GM12878 (cell line): ENCODE results near the gene ASB9. TPM values are rescaled to one million over a fixed set of nuclear protein-coding genes. Genes with fewer than 3 reads are reported as not detected.

Experiments
- ATAC-seq: fragments of 200-7000 bp; cut with Tn5 transposase; 3 replicates; pipeline ENCODE4 v1.9.1; 2020; ENCODE audit warnings: mild to moderate bottlenecking, moderate library complexity
- BruUV-seq: library from RNA; stranded (reverse); fragments of 400-500 nt; replicated peaks from 2 replicates; lab custom pipeline; 2021; lab: Mats Ljungman, UMichigan
- CTCF ChIA-PET: fragments of 300-600 bp; sonication (Branson Sonifier 250); formaldehyde crosslinking; extraction: SDS; loops from one replicate; lab custom pipeline; 2021; ENCODE audit warnings: inconsistent platforms; lab: Yijun Ruan, JAX
- POLR2A ChIA-PET: fragments of 350-600 bp; formaldehyde crosslinking; extraction: SDS; loops from one replicate; lab custom pipeline; 2021; ENCODE audit warnings: inconsistent platforms; lab: Charles Lee
- RAD21 ChIA-PET: fragments of 300-600 bp; sonication (Branson Sonifier 250); formaldehyde crosslinking; loops from one replicate; lab custom pipeline; 2023; ENCODE audit warnings: antibody characterized with exemption; ENCODE audit not compliant: unreplicated experiment; lab: Charles Lee
- SMC1A ChIA-PET: fragments of 300-600 bp; sonication (Branson Sonifier 250); formaldehyde crosslinking; loops from one replicate; lab custom pipeline; 2023; ENCODE audit not compliant: unreplicated experiment, uncharacterized antibody; lab: Charles Lee
- DNase-seq: peaks from one replicate; pipeline ENCODE4 v3.0.0-alpha.2; 2011; ENCODE audit warnings: low read depth, low spot score
- FAIRE-seq: peaks from 3 replicates; lab custom pipeline; 2011; peaks lifted over from hg19 to GRCh38; lab: Jason Lieb, UNC
- H2AFZ ChIP-seq: 2 replicates; pipeline ENCODE4 v1.6.0; 2011; ENCODE audit warnings: low read depth, low read length, control low read depth; ENCODE audit not compliant: control insufficient read depth
- H3K27ac ChIP-seq: 2 replicates; pipeline ENCODE4 v1.5.1; 2011; ENCODE audit warnings: control low read depth; ENCODE audit not compliant: control insufficient read depth, insufficient read depth
- H3K27me3 ChIP-seq, 2 experiments: replicated peaks in 1 of 2; 2 replicates each; pipeline versions ENCODE4 v1.6.0 to v1.6.1; 2011; ENCODE audit warnings: low read length in 1 of 2; ENCODE audit not compliant: control insufficient read depth in 2 of 2, insufficient read depth in 2 of 2
- H3K36me3 ChIP-seq, 2 experiments: 2 replicates each; pipeline ENCODE4 v1.5.1; 2011; ENCODE audit warnings: low read length in 1 of 2; ENCODE audit not compliant: control insufficient read depth in 2 of 2, insufficient read depth in 2 of 2
- H3K4me1 ChIP-seq: 2 replicates; pipeline ENCODE4 v1.6.1; 2011; ENCODE audit warnings: mild to moderate bottlenecking, low read length, moderate library complexity, mixed read lengths; ENCODE audit not compliant: control insufficient read depth, insufficient read depth
- H3K4me2 ChIP-seq: 2 replicates; pipeline ENCODE4 v1.6.0; 2011; ENCODE audit warnings: control low read depth; ENCODE audit not compliant: control insufficient read depth, insufficient read depth
- H3K4me3 ChIP-seq: fragments of 200-600 bp; sonication (generic); 2 replicates; pipeline ENCODE4 v1.5.1; 2016
- H3K79me2 ChIP-seq: 2 replicates; pipeline ENCODE4 v1.6.0; 2011; ENCODE audit warnings: low read length; ENCODE audit not compliant: control insufficient read depth, insufficient read depth
- H3K9ac ChIP-seq: 2 replicates; pipeline ENCODE4 v1.8.0; 2011; ENCODE audit warnings: low read length, control low read depth, mixed read lengths; ENCODE audit not compliant: control insufficient read depth, insufficient read depth
- H3K9me3 ChIP-seq: replicated peaks from 3 replicates; pipeline ENCODE4 v1.5.1; 2011; ENCODE audit warnings: mild to moderate bottlenecking, low read length; ENCODE audit not compliant: control insufficient read depth, insufficient read depth
- H4K20me1 ChIP-seq: 2 replicates; pipeline ENCODE4 v1.6.0; 2011; ENCODE audit not compliant: control insufficient read depth, insufficient read depth
- CHD1 ChIP-seq: IDR thresholded peaks from 2 replicates; pipeline ENCODE4 v1.6.1; 2012; ENCODE audit warnings: low read depth, low read length, improper control_type of control experiment
- EP300 ChIP-seq, 2 experiments: fragments of 150-350 bp in 1 of 2; IDR thresholded peaks; 2 replicates each; pipeline ENCODE4 v1.6.1; 2011 to 2012; ENCODE audit warnings: low read depth in 2 of 2, low read length in 2 of 2, borderline replicate concordance in 1 of 2, improper control_type of control experiment in 1 of 2, inconsistent platforms in 1 of 2; ENCODE audit not compliant: control insufficient read depth in 1 of 2
- ETV6 ChIP-seq, 2 experiments: fragments of 450-650 bp in 1 of 2; IDR thresholded peaks in 1 of 2; conservative IDR thresholded peaks in 1 of 2; 2 replicates each; pipeline ENCODE4 v1.6.1; 2014; ENCODE audit warnings: antibody characterized with exemption in 1 of 2, borderline replicate concordance in 1 of 2, low read depth in 1 of 2, mild to moderate bottlenecking in 1 of 2, moderate library complexity in 1 of 2
- FOXK2 ChIP-seq: fragments of 450-650 bp; IDR thresholded peaks from 2 replicates; pipeline ENCODE4 v1.6.1; 2017; ENCODE audit warnings: mild to moderate bottlenecking, moderate library complexity
- HDAC6 ChIP-seq: fragments of 200-600 bp; sonication (generic); IDR thresholded peaks from one replicate; pipeline ENCODE4 v1.8.0; 2017; ENCODE audit warnings: antibody characterized with exemption; ENCODE audit not compliant: unreplicated experiment
- JUNB ChIP-seq: IDR thresholded peaks from 2 replicates; pipeline ENCODE4 v1.6.1; 2016; ENCODE audit warnings: antibody characterized with exemption, mild to moderate bottlenecking
- JUND ChIP-seq: IDR thresholded peaks from 2 replicates; pipeline ENCODE4 v1.6.1; 2012; ENCODE audit warnings: low read depth, mild to moderate bottlenecking, low read length, improper control_type of control experiment, moderate library complexity
- MXI1 ChIP-seq: fragments of 150-350 bp; IDR thresholded peaks from 2 replicates; pipeline ENCODE4 v1.6.1; 2011; ENCODE audit warnings: low read depth, mild to moderate bottlenecking, inconsistent platforms, low read length, improper control_type of control experiment
- PML ChIP-seq: IDR thresholded peaks from 2 replicates; pipeline ENCODE4 v1.6.1; 2012; ENCODE audit warnings: low read length, inconsistent platforms
- POLR2AphosphoS5 ChIP-seq: IDR thresholded peaks from 2 replicates; pipeline ENCODE4 v1.6.1; 2011; ENCODE audit warnings: mild to moderate bottlenecking, low read length, inconsistent platforms
- RAD21 ChIP-seq: IDR thresholded peaks from 2 replicates; pipeline ENCODE4 v1.6.1; 2011; ENCODE audit warnings: mild to moderate bottlenecking, low read depth, low read length, moderate library complexity; ENCODE audit not compliant: insufficient read depth
- SMARCA5 ChIP-seq: fragments of 450-650 bp; IDR thresholded peaks from 2 replicates; pipeline ENCODE4 v1.6.1; 2017; ENCODE audit warnings: mild to moderate bottlenecking
- SPI1 ChIP-seq: IDR thresholded peaks from 2 replicates; pipeline ENCODE4 v1.6.1; 2011; ENCODE audit warnings: low read depth, mild to moderate bottlenecking, low read length, moderate library complexity, borderline replicate concordance; ENCODE audit not compliant: insufficient read depth
- ZBED1 ChIP-seq: IDR thresholded peaks from 2 replicates; pipeline ENCODE4 v1.6.1; 2016; ENCODE audit warnings: borderline replicate concordance
- WGBS: methylation state at CpG from one replicate; pipeline ENCODE4 v1.1.6; 2016; ENCODE audit warnings: low lambda C conversion rate; ENCODE audit not compliant: insufficient replicate concordance, insufficient coverage; ENCODE audit errors: missing lambda C conversion rate; 5-methylcytosine and 5-hydroxymethylcytosine counted together
- in situ Hi-C: fragments of 300-500 bp; cut with MboI; formaldehyde crosslinking; loops from 9 replicates; pipeline ENCODE4 v1.14.3; 2018; ENCODE audit warnings: mixed read lengths
- intact Hi-C: fragments of 100-400 bp; cut with micrococcal nuclease; formaldehyde crosslinking; loops from one replicate; pipeline ENCODE4 v1.14.2; 2022; ENCODE audit not compliant: unreplicated experiment
- polyA plus RNA-seq, 11 experiments: library from polyadenylated mRNA; depleted of rRNA in 4 of 11; unstranded in 6 of 11; stranded (reverse) in 5 of 11; fragments of >200 nt; fragmentation: Nextera tagmentation in 4 of 11; fragmentation: Illumina TruSeq in 1 of 11; extraction: Ambion mirVana in 4 of 11; extraction: Trizol in 1 of 11; gene quantifications; 1 replicate in 1 of 11; 2 replicates in 10 of 11; pipeline versions ENCODE4 v1.2.1 to v1.2.3, GENCODE V29; 2011 to 2016; ENCODE audit warnings: inconsistent platforms in 2 of 11, missing spikeins in 2 of 11, low read depth in 1 of 11
- total RNA-seq, 4 experiments: library from RNA; depleted of rRNA in 3 of 4; stranded (reverse); fragments of >200 nt in 3 of 4; fragmentation: Illumina TruSeq in 1 of 4; extraction: Trizol in 1 of 4; gene quantifications; 2 replicates each; pipeline versions ENCODE4 v1.2.1 to v1.2.3, GENCODE V29; 2013 to 2021
- TF ChIP-seq, protein P1 (sequence below): fragments of 450-650 bp; IDR thresholded peaks from 2 replicates; pipeline ENCODE4 v1.6.1; 2017; ENCODE audit warnings: mild to moderate bottlenecking, moderate library complexity
- TF ChIP-seq, protein P2 (sequence below): fragments of 450-650 bp; IDR thresholded peaks from 2 replicates; pipeline ENCODE4 v1.6.1; 2016; ENCODE audit warnings: mild to moderate bottlenecking, moderate library complexity, borderline replicate concordance

ASB9 gene
- total and polyA plus RNA-seq, 10 of the 15 experiments (the other 5 are each of a cell fraction or from before 2014, with no cell fraction given) = 0.31 to 3.5 (median 0.74) TPM

DNA sequence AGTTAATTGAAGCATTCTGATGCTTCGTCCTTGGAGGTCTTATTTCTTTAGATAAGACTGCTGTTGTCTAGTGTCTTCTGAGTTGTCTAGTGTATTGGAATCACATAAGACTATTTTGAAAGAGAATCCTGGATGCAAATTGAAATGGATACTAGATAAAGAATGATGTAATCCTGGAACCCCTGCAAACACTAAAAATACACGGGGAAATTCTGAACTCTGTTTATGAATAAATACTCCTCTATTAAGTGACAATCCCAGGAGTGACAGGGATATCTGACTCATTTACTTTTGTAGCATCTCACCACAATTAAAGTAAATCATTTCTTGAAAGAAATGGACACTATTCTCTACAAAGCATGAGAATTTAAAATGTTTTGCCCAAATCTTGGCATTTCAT, 44.6 kb upstream of the ASB9 start:
- no peak for FAIRE-seq
- H4K20me1 ChIP-seq = no peaks in the 10 kb centered on the region
- RAD21 ChIA-PET = no interaction called here
- TF ChIP-seq HDAC6 (no peak), POLR2AphosphoS5 (no peak), ETV6 (conservative IDR thresholded peaks at IDR 0.05 in 1 of 2, IDR thresholded peaks at IDR 0.05 in 1 of 2; ENCODE audit: borderline replicate concordance in 1 of 2, low read depth in 1 of 2) (no peak), SPI1 (no peak), FOXK2 (no peak), RAD21 (no peak), EP300 (IDR thresholded peaks at IDR 0.05; ENCODE audit: borderline replicate concordance in 1 of 2, control insufficient read depth in 1 of 2, low read depth in 2 of 2, low read length in 2 of 2) (no peak), JUNB (no peak), JUND (no peak), MXI1 (no peak), PML (no peak), SMARCA5 (no peak), CHD1 (no peak), ZBED1 (no peak)
- TF ChIP-seq, protein P1, sequence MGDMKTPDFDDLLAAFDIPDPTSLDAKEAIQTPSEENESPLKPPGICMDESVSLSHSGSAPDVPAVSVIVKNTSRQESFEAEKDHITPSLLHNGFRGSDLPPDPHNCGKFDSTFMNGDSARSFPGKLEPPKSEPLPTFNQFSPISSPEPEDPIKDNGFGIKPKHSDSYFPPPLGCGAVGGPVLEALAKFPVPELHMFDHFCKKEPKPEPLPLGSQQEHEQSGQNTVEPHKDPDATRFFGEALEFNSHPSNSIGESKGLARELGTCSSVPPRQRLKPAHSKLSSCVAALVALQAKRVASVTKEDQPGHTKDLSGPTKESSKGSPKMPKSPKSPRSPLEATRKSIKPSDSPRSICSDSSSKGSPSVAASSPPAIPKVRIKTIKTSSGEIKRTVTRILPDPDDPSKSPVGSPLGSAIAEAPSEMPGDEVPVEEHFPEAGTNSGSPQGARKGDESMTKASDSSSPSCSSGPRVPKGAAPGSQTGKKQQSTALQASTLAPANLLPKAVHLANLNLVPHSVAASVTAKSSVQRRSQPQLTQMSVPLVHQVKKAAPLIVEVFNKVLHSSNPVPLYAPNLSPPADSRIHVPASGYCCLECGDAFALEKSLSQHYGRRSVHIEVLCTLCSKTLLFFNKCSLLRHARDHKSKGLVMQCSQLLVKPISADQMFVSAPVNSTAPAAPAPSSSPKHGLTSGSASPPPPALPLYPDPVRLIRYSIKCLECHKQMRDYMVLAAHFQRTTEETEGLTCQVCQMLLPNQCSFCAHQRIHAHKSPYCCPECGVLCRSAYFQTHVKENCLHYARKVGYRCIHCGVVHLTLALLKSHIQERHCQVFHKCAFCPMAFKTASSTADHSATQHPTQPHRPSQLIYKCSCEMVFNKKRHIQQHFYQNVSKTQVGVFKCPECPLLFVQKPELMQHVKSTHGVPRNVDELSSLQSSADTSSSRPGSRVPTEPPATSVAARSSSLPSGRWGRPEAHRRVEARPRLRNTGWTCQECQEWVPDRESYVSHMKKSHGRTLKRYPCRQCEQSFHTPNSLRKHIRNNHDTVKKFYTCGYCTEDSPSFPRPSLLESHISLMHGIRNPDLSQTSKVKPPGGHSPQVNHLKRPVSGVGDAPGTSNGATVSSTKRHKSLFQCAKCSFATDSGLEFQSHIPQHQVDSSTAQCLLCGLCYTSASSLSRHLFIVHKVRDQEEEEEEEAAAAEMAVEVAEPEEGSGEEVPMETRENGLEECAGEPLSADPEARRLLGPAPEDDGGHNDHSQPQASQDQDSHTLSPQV = no peak
- TF ChIP-seq, protein P2, sequence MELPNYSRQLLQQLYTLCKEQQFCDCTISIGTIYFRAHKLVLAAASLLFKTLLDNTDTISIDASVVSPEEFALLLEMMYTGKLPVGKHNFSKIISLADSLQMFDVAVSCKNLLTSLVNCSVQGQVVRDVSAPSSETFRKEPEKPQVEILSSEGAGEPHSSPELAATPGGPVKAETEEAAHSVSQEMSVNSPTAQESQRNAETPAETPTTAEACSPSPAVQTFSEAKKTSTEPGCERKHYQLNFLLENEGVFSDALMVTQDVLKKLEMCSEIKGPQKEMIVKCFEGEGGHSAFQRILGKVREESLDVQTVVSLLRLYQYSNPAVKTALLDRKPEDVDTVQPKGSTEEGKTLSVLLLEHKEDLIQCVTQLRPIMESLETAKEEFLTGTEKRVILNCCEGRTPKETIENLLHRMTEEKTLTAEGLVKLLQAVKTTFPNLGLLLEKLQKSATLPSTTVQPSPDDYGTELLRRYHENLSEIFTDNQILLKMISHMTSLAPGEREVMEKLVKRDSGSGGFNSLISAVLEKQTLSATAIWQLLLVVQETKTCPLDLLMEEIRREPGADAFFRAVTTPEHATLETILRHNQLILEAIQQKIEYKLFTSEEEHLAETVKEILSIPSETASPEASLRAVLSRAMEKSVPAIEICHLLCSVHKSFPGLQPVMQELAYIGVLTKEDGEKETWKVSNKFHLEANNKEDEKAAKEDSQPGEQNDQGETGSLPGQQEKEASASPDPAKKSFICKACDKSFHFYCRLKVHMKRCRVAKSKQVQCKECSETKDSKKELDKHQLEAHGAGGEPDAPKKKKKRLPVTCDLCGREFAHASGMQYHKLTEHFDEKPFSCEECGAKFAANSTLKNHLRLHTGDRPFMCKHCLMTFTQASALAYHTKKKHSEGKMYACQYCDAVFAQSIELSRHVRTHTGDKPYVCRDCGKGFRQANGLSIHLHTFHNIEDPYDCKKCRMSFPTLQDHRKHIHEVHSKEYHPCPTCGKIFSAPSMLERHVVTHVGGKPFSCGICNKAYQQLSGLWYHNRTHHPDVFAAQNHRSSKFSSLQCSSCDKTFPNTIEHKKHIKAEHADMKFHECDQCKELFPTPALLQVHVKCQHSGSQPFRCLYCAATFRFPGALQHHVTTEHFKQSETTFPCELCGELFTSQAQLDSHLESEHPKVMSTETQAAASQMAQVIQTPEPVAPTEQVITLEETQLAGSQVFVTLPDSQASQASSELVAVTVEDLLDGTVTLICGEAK = no peak

More for the DNA sequence above, 44.6 kb upstream of the ASB9 start:
- no peaks in the 10 kb centered on the region for H3K36me3 ChIP-seq
- no peak overlapping the region for H3K9ac ChIP-seq
- H3K4me1 ChIP-seq = no peaks in the 10 kb centered on the region
- in situ Hi-C loops (no loop called here), intact Hi-C loops (no loop called here)
- WGBS = 0% methylated on average over 2 of the region's 2 CpGs
- ChIA-PET SMC1A (no interaction called here), POLR2A (no interaction called here), CTCF (interaction anchor here (1.2 kb wide), 1 partner anchor 33 kb away, joined by 3 read pairs; no protein-coding TSS in a partner anchor)
- no peak overlapping the region for H3K4me3 ChIP-seq
- no peak overlapping the region for H3K4me2 ChIP-seq
- no peaks in the 10 kb centered on the region for H3K9me3 ChIP-seq
- DNase-seq (no peak), ATAC-seq (no peak)
- H3K79me2 ChIP-seq = no peaks in the 10 kb centered on the region
- H2AFZ ChIP-seq = no peak overlapping the region
- BruUV-seq = no TSS peak
- no peaks in the 10 kb centered on the region for H3K27me3 ChIP-seq
- H3K27ac ChIP-seq = no peak overlapping the region
